KOPT-K1 (cell line): Measurements from ENCODE around the gene PCDHA3.
"Not testable (repeated sequence)": the region's sequence is repeated elsewhere in the genome, so short reads cannot be mapped to it uniquely, and the experiment has no call there.

Experiments
- H3K27ac ChIP-seq: fragments of 200-600 bp; sonication (generic); 2 replicates; pipeline ENCODE4 v1.5.1; 2016; ENCODE audit warnings: antibody characterized with exemption, mild to moderate bottlenecking, low read depth, low read length; ENCODE audit not compliant: poor library complexity, severe bottlenecking
- H3K36me3 ChIP-seq: fragments of 200-600 bp; sonication (generic); 2 replicates; pipeline ENCODE4 v1.5.1; 2017; ENCODE audit warnings: antibody characterized with exemption, mild to moderate bottlenecking, low read length, moderate library complexity; ENCODE audit not compliant: insufficient read depth
- H3K9me3 ChIP-seq: fragments of 200-600 bp; sonication (generic); 2 replicates; pipeline ENCODE4 v1.5.1; 2017; ENCODE audit warnings: antibody characterized with exemption, low read length, mild to moderate bottlenecking; ENCODE audit not compliant: insufficient read depth, poor library complexity, severe bottlenecking

Gene PCDHA3

GRCh38 chr5:140802381-140802780 is 1.5 kb downstream of the PCDHA3 start:
- not testable (repeated sequence) for H3K9me3 ChIP-seq, H3K27ac ChIP-seq, H3K36me3 ChIP-seq

GRCh38 chr5:140802781-140803271 is 2.0 kb downstream of the PCDHA3 start:
- Histone ChIP-seq H3K9me3 (no peaks in the 10 kb centered on the region), H3K36me3 (no peaks in the 10 kb centered on the region), H3K27ac (no peak overlapping the region)

GRCh38 chr5:140806834-140807775 is 6.2 kb downstream of the PCDHA3 start, which contains the start of gene PCDHA4:
Gene PCDHA4, plus strand, starts transcription at chr5:140807068.
- no peak within 1 kb of the TSS for H3K27ac ChIP-seq
- no peaks in the 10 kb centered on the region for H3K9me3 ChIP-seq
- no peaks in the 10 kb centered on the region for H3K36me3 ChIP-seq

- not testable (repeated sequence) for H3K27ac ChIP-seq, H3K36me3 ChIP-seq, H3K9me3 ChIP-seq
Measured at GRCh38 chr5:140808241-140808888, 7.5 kb downstream of the PCDHA3 start.

- Histone ChIP-seq H3K27ac (no peak overlapping the region), H3K9me3 (no peaks in the 10 kb centered on the region), H3K36me3 (no peaks in the 10 kb centered on the region)
Measured at GRCh38 chr5:140808889-140809291, 8.0 kb downstream of the PCDHA3 start.

GRCh38 chr5:140821375-140822280 is 20.8 kb downstream of the PCDHA3 start, which contains the start of gene PCDHA5:
Gene PCDHA5, plus strand, starts transcription at chr5:140821613.
- H3K9me3 ChIP-seq, result no peaks in the 10 kb centered on the region
- no peak within 1 kb of the TSS for H3K27ac ChIP-seq

GRCh38 chr5:140822281-140822629 is 21.4 kb downstream of the PCDHA3 start:
- Histone ChIP-seq H3K36me3 (no peaks in the 10 kb centered on the region), H3K27ac (no peak overlapping the region), H3K9me3 (no peaks in the 10 kb centered on the region)

More at GRCh38 chr5:140821375-140822280, 20.8 kb downstream of the PCDHA3 start, which contains the start of gene PCDHA5:
- no peaks in the 10 kb centered on the region for H3K36me3 ChIP-seq

GRCh38 chr5:140822969-140823368 is 22.1 kb downstream of the PCDHA3 start:
- H3K27ac ChIP-seq, H3K36me3 ChIP-seq, H3K9me3 ChIP-seq: not testable (repeated sequence)

GRCh38 chr5:140823475-140823874 is 22.6 kb downstream of the PCDHA3 start:
- H3K36me3 ChIP-seq, result no peaks in the 10 kb centered on the region
- no peak overlapping the region for H3K27ac ChIP-seq
- H3K9me3 ChIP-seq, result no peaks in the 10 kb centered on the region

GRCh38 chr5:140827704-140828361 is 27.0 kb downstream of the PCDHA3 start, which contains the start of gene PCDHA6:
Gene PCDHA6, plus strand, starts transcription at chr5:140827960. Its CDS starts 132 bp downstream, at chr5:140828092.
- Histone ChIP-seq H3K9me3 (no peaks in the 10 kb centered on the region), H3K27ac (no peak within 1 kb of the TSS)

GRCh38 chr5:140828362-140828737 is 27.5 kb downstream of the PCDHA3 start:
- Histone ChIP-seq H3K27ac (no peak overlapping the region), H3K36me3 (no peaks in the 10 kb centered on the region), H3K9me3 (no peaks in the 10 kb centered on the region)

More at GRCh38 chr5:140827704-140828361, 27.0 kb downstream of the PCDHA3 start, which contains the start of gene PCDHA6:
- H3K36me3 ChIP-seq, result no peaks in the 10 kb centered on the region

- not testable (repeated sequence) for H3K36me3 ChIP-seq, H3K27ac ChIP-seq, H3K9me3 ChIP-seq
Measured at GRCh38 chr5:140829511-140830501, 28.9 kb downstream of the PCDHA3 start.

GRCh38 chr5:140833993-140834392 is 33.1 kb downstream of the PCDHA3 start, which contains the start of gene PCDHA7:
Gene PCDHA7, plus strand, starts transcription at chr5:140834269. Its CDS starts 115 bp downstream, at chr5:140834384.
- Histone ChIP-seq H3K27ac (no peak within 1 kb of the TSS), H3K9me3 (no peaks in the 10 kb centered on the region), H3K36me3 (no peaks in the 10 kb centered on the region)
